DOHH2 (cell line): ENCODE data around the gene DOCK9.

Experiments used
- H3F3A ChIP-seq: fragments of 200-600 bp; sonication (generic), shearing (Covaris generic); 2 replicates; pipeline ENCODE4 v1.6.0; 2016; ENCODE audit warnings: antibody characterized with exemption, mild to moderate bottlenecking; ENCODE audit not compliant: control insufficient read depth, insufficient read depth
- H3K27ac ChIP-seq: fragments of 200-600 bp; sonication (generic); 2 replicates; pipeline ENCODE4 v1.5.1; 2014; ENCODE audit warnings: low read depth, mild to moderate bottlenecking, low read length, moderate library complexity
- H3K27me3 ChIP-seq: fragments of 200-600 bp; sonication (generic); 2 replicates; pipeline ENCODE4 v1.6.1; 2014; ENCODE audit warnings: mild to moderate bottlenecking, low read length, mixed read lengths; ENCODE audit not compliant: control insufficient read depth
- H3K36me3 ChIP-seq: fragments of 200-600 bp; sonication (generic); 2 replicates; pipeline ENCODE4 v1.6.1; 2014; ENCODE audit warnings: mild to moderate bottlenecking, low read length, moderate library complexity, mixed read lengths; ENCODE audit not compliant: control insufficient read depth
- H3K4me1 ChIP-seq: fragments of 200-600 bp; sonication (generic); 2 replicates; pipeline ENCODE4 v1.6.1; 2014; ENCODE audit warnings: mild to moderate bottlenecking, low read length, mixed read lengths; ENCODE audit not compliant: control insufficient read depth
- H3K4me2 ChIP-seq: fragments of 200-600 bp; sonication (generic); 2 replicates; pipeline ENCODE4 v1.6.0; 2014; ENCODE audit warnings: mild to moderate bottlenecking, low read length, moderate library complexity
- H3K4me3 ChIP-seq: fragments of 200-600 bp; sonication (generic); 2 replicates; pipeline ENCODE4 v1.5.1; 2014; ENCODE audit warnings: mild to moderate bottlenecking, low read length, mixed read lengths
- H3K79me2 ChIP-seq: fragments of 200-600 bp; sonication (generic); 2 replicates; pipeline ENCODE4 v1.6.1; 2014; ENCODE audit warnings: mild to moderate bottlenecking, low read length, mixed read lengths; ENCODE audit not compliant: control insufficient read depth
- H3K9me2 ChIP-seq: fragments of 200-600 bp; sonication (generic); replicated peaks from 2 replicates; pipeline ENCODE4 v1.6.1; 2014; ENCODE audit warnings: mild to moderate bottlenecking, low read length, mixed read lengths; ENCODE audit not compliant: control insufficient read depth
- H3K9me3 ChIP-seq: fragments of 200-600 bp; sonication (generic); 2 replicates; pipeline ENCODE4 v1.6.1; 2014; ENCODE audit warnings: antibody characterized with exemption, low read length, mixed read lengths; ENCODE audit not compliant: control insufficient read depth, insufficient read depth
- H4K20me1 ChIP-seq: fragments of 200-600 bp; sonication (generic); 2 replicates; pipeline ENCODE4 v1.6.0; 2014; ENCODE audit warnings: low read depth, mild to moderate bottlenecking, antibody characterized with exemption, low read length, moderate library complexity; ENCODE audit not compliant: control insufficient read depth, insufficient read depth
- EZH2phosphoT487 ChIP-seq: fragments of 200-600 bp; sonication (generic); IDR thresholded peaks from 2 replicates; pipeline ENCODE4 v1.6.1; 2017; ENCODE audit warnings: borderline replicate concordance, mild to moderate bottlenecking, antibody characterized with exemption, low read length, moderate library complexity, mixed read lengths
- TF ChIP-seq, protein P1 (sequence below): fragments of 200-600 bp; sonication (generic); IDR thresholded peaks from one replicate; pipeline ENCODE4 v1.5.1; 2014; ENCODE audit warnings: antibody characterized with exemption, mild to moderate bottlenecking, low read depth, low read length; ENCODE audit not compliant: poor library complexity, severe bottlenecking

Gene DOCK9

DNA sequence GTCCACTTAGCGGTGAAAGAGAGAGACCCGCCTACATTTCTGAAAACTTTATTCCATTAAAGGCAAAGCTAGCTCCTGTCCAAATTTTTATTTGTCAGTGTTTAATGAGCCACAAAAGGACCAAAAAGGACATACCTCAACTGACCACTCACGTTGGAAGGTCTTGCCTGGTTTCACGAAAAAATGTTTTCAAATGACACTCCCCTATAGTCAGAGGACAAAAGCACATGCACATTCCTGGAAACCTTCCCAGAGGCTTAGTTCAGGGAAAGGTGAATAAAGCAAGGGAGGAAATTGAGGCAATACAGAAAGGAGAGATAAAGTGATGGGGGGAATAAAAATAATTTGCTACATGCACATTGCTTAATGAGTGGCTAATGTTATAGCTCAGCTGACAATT, 55.6 kb downstream of the DOCK9 start:
- no peaks in the 10 kb centered on the region for H3F3A ChIP-seq
- no peak for TF ChIP-seq EZH2phosphoT487
- TF ChIP-seq, protein P1, sequence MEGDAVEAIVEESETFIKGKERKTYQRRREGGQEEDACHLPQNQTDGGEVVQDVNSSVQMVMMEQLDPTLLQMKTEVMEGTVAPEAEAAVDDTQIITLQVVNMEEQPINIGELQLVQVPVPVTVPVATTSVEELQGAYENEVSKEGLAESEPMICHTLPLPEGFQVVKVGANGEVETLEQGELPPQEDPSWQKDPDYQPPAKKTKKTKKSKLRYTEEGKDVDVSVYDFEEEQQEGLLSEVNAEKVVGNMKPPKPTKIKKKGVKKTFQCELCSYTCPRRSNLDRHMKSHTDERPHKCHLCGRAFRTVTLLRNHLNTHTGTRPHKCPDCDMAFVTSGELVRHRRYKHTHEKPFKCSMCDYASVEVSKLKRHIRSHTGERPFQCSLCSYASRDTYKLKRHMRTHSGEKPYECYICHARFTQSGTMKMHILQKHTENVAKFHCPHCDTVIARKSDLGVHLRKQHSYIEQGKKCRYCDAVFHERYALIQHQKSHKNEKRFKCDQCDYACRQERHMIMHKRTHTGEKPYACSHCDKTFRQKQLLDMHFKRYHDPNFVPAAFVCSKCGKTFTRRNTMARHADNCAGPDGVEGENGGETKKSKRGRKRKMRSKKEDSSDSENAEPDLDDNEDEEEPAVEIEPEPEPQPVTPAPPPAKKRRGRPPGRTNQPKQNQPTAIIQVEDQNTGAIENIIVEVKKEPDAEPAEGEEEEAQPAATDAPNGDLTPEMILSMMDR = no peak
- no peak overlapping the region for H3K4me2 ChIP-seq
- H3K79me2 ChIP-seq = no peaks in the 10 kb centered on the region
- H3K4me3 ChIP-seq = no peak overlapping the region
- no peaks in the 10 kb centered on the region for H3K36me3 ChIP-seq
- H3K9me3 ChIP-seq = no peaks in the 10 kb centered on the region
- no peaks in the 10 kb centered on the region for H3K9me2 ChIP-seq
- no peaks in the 10 kb centered on the region for H4K20me1 ChIP-seq
- H3K27me3 ChIP-seq = no peaks in the 10 kb centered on the region
- no peak overlapping the region for H3K27ac ChIP-seq
- H3K4me1 ChIP-seq = no peaks in the 10 kb centered on the region

DNA sequence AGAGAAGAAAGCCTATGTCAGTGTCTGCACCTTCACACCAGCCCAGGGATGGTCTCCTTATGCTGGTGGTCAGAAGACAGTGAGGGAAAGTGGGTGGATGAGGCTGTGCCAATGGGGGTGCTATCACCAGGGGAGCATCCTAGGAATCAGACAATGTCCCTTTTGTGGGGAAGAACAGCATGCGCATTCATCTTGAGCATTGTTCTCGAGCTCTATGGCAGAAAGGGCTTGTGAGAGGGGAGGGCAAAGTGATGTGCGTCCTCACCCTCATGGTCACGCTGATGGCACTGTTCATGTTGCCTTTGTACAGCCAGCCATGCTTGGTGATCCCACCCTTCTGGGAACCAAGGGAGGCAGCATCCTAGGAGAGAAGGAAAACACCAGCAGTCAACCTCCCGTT, 56.1 kb downstream of the DOCK9 start:
- Histone ChIP-seq H3K79me2 (no peaks in the 10 kb centered on the region), H3K27ac (no peak overlapping the region), H3K27me3 (no peaks in the 10 kb centered on the region), H3K9me3 (no peaks in the 10 kb centered on the region), H4K20me1 (no peaks in the 10 kb centered on the region), H3K4me3 (no peak overlapping the region), H3K4me2 (no peak overlapping the region), H3K4me1 (no peaks in the 10 kb centered on the region), H3F3A (no peaks in the 10 kb centered on the region), H3K9me2 (no peaks in the 10 kb centered on the region), H3K36me3 (no peaks in the 10 kb centered on the region)
- TF ChIP-seq, protein P1 = no peak
- TF ChIP-seq EZH2phosphoT487 = no peak

DNA sequence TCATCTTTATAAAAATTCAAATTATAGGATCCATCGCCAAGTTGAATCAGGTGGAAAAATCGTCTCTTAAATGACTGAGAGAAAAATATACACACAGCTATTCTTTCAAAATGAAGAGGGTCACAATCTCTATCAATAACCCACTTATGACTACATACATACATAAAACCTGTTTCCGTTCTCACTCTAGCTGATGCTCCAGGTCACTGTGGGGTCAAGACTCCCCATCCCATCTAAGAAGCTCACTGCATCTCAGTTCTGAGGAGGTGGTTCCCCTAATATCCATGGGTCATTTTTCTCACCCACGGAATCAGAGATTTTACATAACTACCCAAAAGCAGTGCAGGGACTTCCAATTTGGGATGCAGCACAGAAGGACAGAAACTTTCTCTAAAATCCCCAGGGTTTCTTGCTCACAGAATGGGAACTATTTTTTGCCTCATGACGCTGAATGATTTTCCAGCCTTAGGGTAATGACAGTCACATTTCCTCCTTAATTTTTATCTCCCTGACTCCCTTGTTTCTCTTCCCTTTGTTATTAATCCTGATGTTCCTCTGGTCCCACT, 56.8 kb downstream of the DOCK9 start:
- no peaks in the 10 kb centered on the region for H3K36me3 ChIP-seq
- no peak overlapping the region for H3K4me3 ChIP-seq
- TF ChIP-seq EZH2phosphoT487 = no peak
- TF ChIP-seq, protein P1 = no peak
- H3K79me2 ChIP-seq = no peaks in the 10 kb centered on the region
- H3F3A ChIP-seq = no peaks in the 10 kb centered on the region
- H3K9me3 ChIP-seq = no peaks in the 10 kb centered on the region
- H3K27ac ChIP-seq = no peak overlapping the region
- no peaks in the 10 kb centered on the region for H4K20me1 ChIP-seq
- no peaks in the 10 kb centered on the region for H3K4me1 ChIP-seq
- no peaks in the 10 kb centered on the region for H3K27me3 ChIP-seq
- no peak overlapping the region for H3K4me2 ChIP-seq
- H3K9me2 ChIP-seq = no peaks in the 10 kb centered on the region
